ENCODE data around the gene DPYSL4.

GRCh38 chr10:132138133-132138532, 48.6 kb upstream of the DPYSL4 start:
- TF ChIP-seq, protein P1, sequence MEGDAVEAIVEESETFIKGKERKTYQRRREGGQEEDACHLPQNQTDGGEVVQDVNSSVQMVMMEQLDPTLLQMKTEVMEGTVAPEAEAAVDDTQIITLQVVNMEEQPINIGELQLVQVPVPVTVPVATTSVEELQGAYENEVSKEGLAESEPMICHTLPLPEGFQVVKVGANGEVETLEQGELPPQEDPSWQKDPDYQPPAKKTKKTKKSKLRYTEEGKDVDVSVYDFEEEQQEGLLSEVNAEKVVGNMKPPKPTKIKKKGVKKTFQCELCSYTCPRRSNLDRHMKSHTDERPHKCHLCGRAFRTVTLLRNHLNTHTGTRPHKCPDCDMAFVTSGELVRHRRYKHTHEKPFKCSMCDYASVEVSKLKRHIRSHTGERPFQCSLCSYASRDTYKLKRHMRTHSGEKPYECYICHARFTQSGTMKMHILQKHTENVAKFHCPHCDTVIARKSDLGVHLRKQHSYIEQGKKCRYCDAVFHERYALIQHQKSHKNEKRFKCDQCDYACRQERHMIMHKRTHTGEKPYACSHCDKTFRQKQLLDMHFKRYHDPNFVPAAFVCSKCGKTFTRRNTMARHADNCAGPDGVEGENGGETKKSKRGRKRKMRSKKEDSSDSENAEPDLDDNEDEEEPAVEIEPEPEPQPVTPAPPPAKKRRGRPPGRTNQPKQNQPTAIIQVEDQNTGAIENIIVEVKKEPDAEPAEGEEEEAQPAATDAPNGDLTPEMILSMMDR (IDR thresholded peaks at IDR 0.05; ENCODE audit: low read length), result no peak
- no peak for TF ChIP-seq EZH2 (IDR thresholded peaks at IDR 0.05; ENCODE audit: borderline replicate concordance, low read length)

Data from OCI-LY1 (cell line).